Measurements from ENCODE around the gene GALNT15.

GALNT15 gene

DNA sequence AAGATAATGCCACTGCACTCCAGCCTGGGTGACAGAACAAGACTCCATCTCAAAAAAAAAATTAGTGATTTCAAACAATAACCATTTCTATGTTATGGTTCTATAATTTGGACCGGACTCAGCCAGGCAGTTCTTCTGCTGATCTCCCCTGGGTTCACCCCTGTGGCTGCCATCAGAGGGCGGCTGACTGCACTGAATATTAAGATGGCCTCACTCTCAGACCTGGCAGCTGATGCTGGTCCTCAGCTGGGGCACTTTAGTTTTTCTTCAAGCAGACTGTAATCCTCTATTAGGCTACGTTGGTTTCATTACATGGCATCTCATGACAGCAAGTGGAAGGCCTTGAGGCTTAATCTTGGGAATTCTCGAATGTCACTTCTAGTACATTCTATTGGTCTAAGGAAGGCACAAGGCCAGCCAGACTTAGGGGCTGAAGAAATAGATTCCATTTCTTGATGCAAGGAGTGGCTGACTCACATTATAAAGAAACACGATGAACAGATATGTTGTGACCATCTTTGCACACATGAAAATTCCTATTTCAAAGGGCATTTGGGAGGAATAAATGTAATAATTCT lies 12.8 kb downstream of the GALNT15 start:
- Histone ChIP-seq H3K27me3 (ENCODE audit: control insufficient read depth, insufficient read depth, low read length) (no peaks in the 10 kb centered on the region), H3K9me3 (ENCODE audit: control insufficient read depth, insufficient read depth, low read length) (no peaks in the 10 kb centered on the region), H3K4me3 (ENCODE audit: low read depth, low read length) (no peak overlapping the region), H3K4me1 (ENCODE audit: control insufficient read depth, insufficient read depth, low read length) (no peaks in the 10 kb centered on the region), H3K27ac (ENCODE audit: low read depth, low read length) (no peak overlapping the region), H3K36me3 (ENCODE audit: control insufficient read depth, insufficient read depth, low read length) (no peaks in the 10 kb centered on the region), H3K9ac (ENCODE audit: low read depth, low read length) (no peak overlapping the region)

DNA sequence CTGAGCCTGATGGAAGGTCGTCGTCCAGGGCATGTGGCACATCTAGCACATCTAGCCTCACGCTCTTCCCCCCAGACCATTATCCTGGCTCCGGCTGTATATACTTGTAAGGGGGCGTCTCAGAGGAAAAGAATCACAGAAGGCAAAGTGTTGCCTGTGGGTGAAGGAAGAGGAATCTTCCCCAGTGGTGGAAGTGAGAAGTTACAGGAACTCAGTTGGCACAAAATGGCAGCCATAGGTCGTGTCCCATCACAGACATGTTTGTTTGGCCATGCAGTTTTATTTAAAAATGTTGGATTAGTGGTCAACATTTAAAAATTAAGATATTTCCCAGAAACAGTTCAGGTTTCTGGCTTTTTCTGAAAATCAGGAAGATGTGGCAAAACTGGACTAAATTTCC lies 13.6 kb downstream of the GALNT15 start:
- no peaks in the 10 kb centered on the region for H3K36me3 ChIP-seq (ENCODE audit: control insufficient read depth, insufficient read depth, low read length)
- H3K4me1 ChIP-seq (ENCODE audit: control insufficient read depth, insufficient read depth, low read length): no peaks in the 10 kb centered on the region
- no peaks in the 10 kb centered on the region for H3K9me3 ChIP-seq (ENCODE audit: control insufficient read depth, insufficient read depth, low read length)
- no peaks in the 10 kb centered on the region for H3K27me3 ChIP-seq (ENCODE audit: control insufficient read depth, insufficient read depth, low read length)
- H3K4me3 ChIP-seq (ENCODE audit: low read depth, low read length): no peak overlapping the region
- no peak overlapping the region for H3K9ac ChIP-seq (ENCODE audit: low read depth, low read length)
- H3K27ac ChIP-seq (ENCODE audit: low read depth, low read length): no peak overlapping the region

- no peak overlapping the region for H3K4me3 ChIP-seq (ENCODE audit: low read depth, low read length)
- no peaks in the 10 kb centered on the region for H3K4me1 ChIP-seq (ENCODE audit: control insufficient read depth, insufficient read depth, low read length)
- H3K9me3 ChIP-seq (ENCODE audit: control insufficient read depth, insufficient read depth, low read length): no peaks in the 10 kb centered on the region
- no peaks in the 10 kb centered on the region for H3K36me3 ChIP-seq (ENCODE audit: control insufficient read depth, insufficient read depth, low read length)
- no peaks in the 10 kb centered on the region for H3K27me3 ChIP-seq (ENCODE audit: control insufficient read depth, insufficient read depth, low read length)
- H3K27ac ChIP-seq (ENCODE audit: low read depth, low read length): no peak overlapping the region
- no peak overlapping the region for H3K9ac ChIP-seq (ENCODE audit: low read depth, low read length)
Observed at GRCh38 chr3:16189201-16189600, 14.7 kb downstream of the GALNT15 start.

GRCh38 chr3:16190704-16191103 lies 16.2 kb downstream of the GALNT15 start:
- no peak overlapping the region for H3K27ac ChIP-seq (ENCODE audit: low read depth, low read length)
- H3K4me3 ChIP-seq (ENCODE audit: low read depth, low read length): no peak overlapping the region
- H3K4me1 ChIP-seq (ENCODE audit: control insufficient read depth, insufficient read depth, low read length): no peaks in the 10 kb centered on the region
- no peak overlapping the region for H3K9ac ChIP-seq (ENCODE audit: low read depth, low read length)
- no peaks in the 10 kb centered on the region for H3K9me3 ChIP-seq (ENCODE audit: control insufficient read depth, insufficient read depth, low read length)
- H3K36me3 ChIP-seq (ENCODE audit: control insufficient read depth, insufficient read depth, low read length): no peaks in the 10 kb centered on the region
- H3K27me3 ChIP-seq (ENCODE audit: control insufficient read depth, insufficient read depth, low read length): no peaks in the 10 kb centered on the region

GRCh38 chr3:16191591-16191990 lies 17.1 kb downstream of the GALNT15 start:
- no peak overlapping the region for H3K9ac ChIP-seq (ENCODE audit: low read depth, low read length)
- H3K4me1 ChIP-seq (ENCODE audit: control insufficient read depth, insufficient read depth, low read length): no peaks in the 10 kb centered on the region
- H3K27me3 ChIP-seq (ENCODE audit: control insufficient read depth, insufficient read depth, low read length): no peaks in the 10 kb centered on the region
- no peaks in the 10 kb centered on the region for H3K36me3 ChIP-seq (ENCODE audit: control insufficient read depth, insufficient read depth, low read length)
- H3K4me3 ChIP-seq (ENCODE audit: low read depth, low read length): no peak overlapping the region
- H3K9me3 ChIP-seq (ENCODE audit: control insufficient read depth, insufficient read depth, low read length): no peaks in the 10 kb centered on the region
- H3K27ac ChIP-seq (ENCODE audit: low read depth, low read length): no peak overlapping the region

DNA sequence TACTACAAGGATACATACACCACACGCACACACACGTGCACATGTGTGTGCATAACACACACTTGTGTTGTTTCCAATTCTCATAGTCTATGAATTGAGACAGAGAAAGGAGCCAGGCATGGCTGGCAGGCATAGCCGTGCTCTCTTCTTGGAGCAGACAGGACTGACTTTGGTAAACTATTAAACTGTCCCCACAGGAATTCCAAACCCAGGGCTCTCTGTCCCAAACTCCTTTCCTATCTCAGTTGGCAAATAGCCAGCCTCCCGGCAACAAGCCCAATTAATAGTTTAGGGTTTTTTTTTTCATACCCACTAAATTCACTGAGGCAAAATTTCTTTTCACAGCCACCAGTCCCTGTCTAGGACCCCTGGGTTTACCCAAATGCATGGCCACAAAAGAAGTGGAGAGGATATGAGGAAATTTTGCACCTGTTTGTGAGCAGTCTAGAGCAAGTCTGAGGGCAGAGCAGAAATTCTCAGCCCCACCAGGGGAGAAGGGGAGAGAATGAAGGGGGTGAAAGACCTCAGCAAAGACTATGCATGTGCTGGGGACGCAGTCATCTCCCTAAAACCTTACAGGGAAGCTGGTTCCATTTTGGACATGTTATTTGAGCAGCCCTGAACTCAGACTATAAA lies 17.8 kb downstream of the GALNT15 start:
- Histone ChIP-seq H3K27me3 (ENCODE audit: control insufficient read depth, insufficient read depth, low read length) (no peaks in the 10 kb centered on the region), H3K4me3 (ENCODE audit: low read depth, low read length) (no peak overlapping the region), H3K9ac (ENCODE audit: low read depth, low read length) (no peak overlapping the region), H3K9me3 (ENCODE audit: control insufficient read depth, insufficient read depth, low read length) (no peaks in the 10 kb centered on the region), H3K4me1 (ENCODE audit: control insufficient read depth, insufficient read depth, low read length) (no peaks in the 10 kb centered on the region), H3K27ac (ENCODE audit: low read depth, low read length) (no peak overlapping the region), H3K36me3 (ENCODE audit: control insufficient read depth, insufficient read depth, low read length) (no peaks in the 10 kb centered on the region)

DNA sequence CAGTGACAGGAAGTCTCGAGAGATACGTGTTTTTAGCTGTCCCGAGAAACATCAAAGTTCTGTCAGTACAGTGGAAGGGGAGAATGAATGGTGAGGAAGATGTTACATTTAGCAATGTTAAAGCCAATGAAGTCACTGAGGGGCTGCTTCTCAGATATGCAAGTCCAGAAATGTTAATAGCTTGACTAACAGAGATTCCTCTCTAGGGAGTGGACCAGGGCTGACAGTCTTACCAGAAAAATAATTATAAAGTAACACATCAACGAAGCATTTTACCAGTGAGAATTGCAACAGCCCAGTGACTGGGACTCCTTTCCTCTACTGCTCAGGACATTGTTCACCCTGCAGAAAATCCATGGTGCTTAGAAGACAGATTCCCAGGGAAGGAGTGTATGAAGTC lies 23.9 kb downstream of the GALNT15 start:
- H3K4me1 ChIP-seq (ENCODE audit: control insufficient read depth, insufficient read depth, low read length): peaks cover 2% of the 10 kb centered on the region; the same call in 1 of the 2 replicates
- no peaks in the 10 kb centered on the region for H3K36me3 ChIP-seq (ENCODE audit: control insufficient read depth, insufficient read depth, low read length)
- H3K9me3 ChIP-seq (ENCODE audit: control insufficient read depth, insufficient read depth, low read length): no peaks in the 10 kb centered on the region
- H3K27ac ChIP-seq (ENCODE audit: low read depth, low read length): no peak overlapping the region
- no peak overlapping the region for H3K9ac ChIP-seq (ENCODE audit: low read depth, low read length)
- no peak overlapping the region for H3K4me3 ChIP-seq (ENCODE audit: low read depth, low read length)
- no peaks in the 10 kb centered on the region for H3K27me3 ChIP-seq (ENCODE audit: control insufficient read depth, insufficient read depth, low read length)

GRCh38 chr3:16199769-16200168 lies 25.3 kb downstream of the GALNT15 start:
- Histone ChIP-seq H3K4me3 (ENCODE audit: low read depth, low read length) (no peak overlapping the region), H3K9ac (ENCODE audit: low read depth, low read length) (no peak overlapping the region), H3K9me3 (ENCODE audit: control insufficient read depth, insufficient read depth, low read length) (no peaks in the 10 kb centered on the region), H3K36me3 (ENCODE audit: control insufficient read depth, insufficient read depth, low read length) (no peaks in the 10 kb centered on the region), H3K4me1 (ENCODE audit: control insufficient read depth, insufficient read depth, low read length) (peaks cover 6% of the 10 kb centered on the region; the same call in 1 of the 2 replicates), H3K27ac (ENCODE audit: low read depth, low read length) (no peak overlapping the region), H3K27me3 (ENCODE audit: control insufficient read depth, insufficient read depth, low read length) (no peaks in the 10 kb centered on the region)

GRCh38 chr3:16200411-16200810 lies 25.9 kb downstream of the GALNT15 start:
- Histone ChIP-seq H3K9ac (ENCODE audit: low read depth, low read length) (no peak overlapping the region), H3K36me3 (ENCODE audit: control insufficient read depth, insufficient read depth, low read length) (no peaks in the 10 kb centered on the region), H3K4me3 (ENCODE audit: low read depth, low read length) (no peak overlapping the region), H3K27me3 (ENCODE audit: control insufficient read depth, insufficient read depth, low read length) (no peaks in the 10 kb centered on the region), H3K9me3 (ENCODE audit: control insufficient read depth, insufficient read depth, low read length) (no peaks in the 10 kb centered on the region), H3K4me1 (ENCODE audit: control insufficient read depth, insufficient read depth, low read length) (peaks cover 6% of the 10 kb centered on the region; the same call in 1 of the 2 replicates), H3K27ac (ENCODE audit: low read depth, low read length) (no peak overlapping the region)

GRCh38 chr3:16203031-16203430 lies 28.6 kb downstream of the GALNT15 start:
- Histone ChIP-seq H3K9me3 (ENCODE audit: control insufficient read depth, insufficient read depth, low read length) (no peaks in the 10 kb centered on the region), H3K36me3 (ENCODE audit: control insufficient read depth, insufficient read depth, low read length) (no peaks in the 10 kb centered on the region), H3K4me3 (ENCODE audit: low read depth, low read length) (no peak overlapping the region), H3K27me3 (ENCODE audit: control insufficient read depth, insufficient read depth, low read length) (no peaks in the 10 kb centered on the region), H3K9ac (ENCODE audit: low read depth, low read length) (no peak overlapping the region), H3K27ac (ENCODE audit: low read depth, low read length) (no peak overlapping the region), H3K4me1 (ENCODE audit: control insufficient read depth, insufficient read depth, low read length) (peaks cover 6% of the 10 kb centered on the region; the same call in 1 of the 2 replicates)

GRCh38 chr3:16203671-16204629 lies 29.5 kb downstream of the GALNT15 start:
- no peaks in the 10 kb centered on the region for H3K9me3 ChIP-seq (ENCODE audit: control insufficient read depth, insufficient read depth, low read length)
- no peak overlapping the region for H3K27ac ChIP-seq (ENCODE audit: low read depth, low read length)
- H3K4me1 ChIP-seq (ENCODE audit: control insufficient read depth, insufficient read depth, low read length): peaks cover 6% of the 10 kb centered on the region; the same call in 1 of the 2 replicates
- H3K36me3 ChIP-seq (ENCODE audit: control insufficient read depth, insufficient read depth, low read length): no peaks in the 10 kb centered on the region
- H3K27me3 ChIP-seq (ENCODE audit: control insufficient read depth, insufficient read depth, low read length): no peaks in the 10 kb centered on the region
- no peak overlapping the region for H3K4me3 ChIP-seq (ENCODE audit: low read depth, low read length)
- H3K9ac ChIP-seq (ENCODE audit: low read depth, low read length): no peak overlapping the region
